Heart left ventricle (tissue), 16 donors: ENCODE measurements around the gene PEX13. TPM values are rescaled to one million over a fixed set of nuclear protein-coding genes. Genes with fewer than 3 reads are reported as not detected.
"Not testable (repeated sequence)": the region's sequence is repeated elsewhere in the genome, so short reads cannot be mapped to it uniquely, and the experiment has no call there.

Experiments
- ATAC-seq, 4 donors: fragments of 200-7000 bp; cut with Tn5 transposase; one replicate each; pipeline ENCODE4 v1.9.1; 2020 to 2022; ENCODE audit warnings: moderate library complexity in 4 of 4, mild to moderate bottlenecking in 3 of 4, moderate number of reproducible peaks in 1 of 4
- DNase-seq, 5 donors: peaks; one replicate each; pipeline ENCODE4 v3.0.0-alpha.2; 2020
- H3K27ac ChIP-seq, 12 donors: fragments of 200-600 bp; sonication (generic) in 4 of 12; one replicate each; pipeline versions ENCODE4 v1.5.0 to v1.8.0; 2016 to 2022; ENCODE audit warnings: mild to moderate bottlenecking in 2 of 12
- H3K27me3 ChIP-seq, 9 donors: fragments of 200-600 bp; sonication (generic) in 2 of 9; one replicate each; pipeline versions ENCODE4 v1.5.1 to v1.8.0; 2016 to 2022; ENCODE audit warnings: mild to moderate bottlenecking in 3 of 9
- H3K36me3 ChIP-seq, 9 donors: fragments of 200-600 bp; sonication (generic) in 2 of 9; one replicate each; pipeline versions ENCODE4 v1.5.0 to v1.8.0; 2018 to 2022; ENCODE audit warnings: mild to moderate bottlenecking in 2 of 9
- H3K4me1 ChIP-seq, 12 donors: fragments of 200-600 bp; sonication (generic) in 4 of 12; one replicate each; pipeline versions ENCODE4 v1.5.0 to v1.8.0; 2016 to 2022; ENCODE audit warnings: mild to moderate bottlenecking in 3 of 12
- H3K4me3 ChIP-seq, 12 donors: fragments of 200-600 bp; sonication (generic) in 4 of 12; one replicate each; pipeline versions ENCODE4 v1.5.0 to v1.8.0; 2017 to 2022; ENCODE audit warnings: mild to moderate bottlenecking in 9 of 12, moderate library complexity in 4 of 12
- H3K9me3 ChIP-seq, 12 donors: fragments of 200-600 bp; sonication (generic) in 4 of 12; one replicate each; pipeline versions ENCODE4 v1.5.0 to v1.8.0; 2016 to 2022; ENCODE audit warnings: mild to moderate bottlenecking in 1 of 12
- POLR2A ChIP-seq, 2 donors: fragments of 450-650 bp; IDR thresholded peaks; one replicate each; pipeline ENCODE4 v1.6.1; 2017; ENCODE audit warnings: antibody characterized with exemption in 2 of 2, mild to moderate bottlenecking in 2 of 2, moderate library complexity in 2 of 2
- WGBS, 4 donors: extraction: QIAGEN DNeasy Blood & Tissue Kit in 2 of 4; methylation state at CpG; one replicate each; pipeline versions ENCODE4 v1.1.5 to v1.1.7; 2013 to 2018; 5-methylcytosine and 5-hydroxymethylcytosine counted together
- intact Hi-C, 10 donors: fragments of 100-400 bp; cut with DNase I; formaldehyde crosslinking; loops; one replicate each; pipeline versions ENCODE4 v1.11.1 to v1.14.2; 2022
- polyA plus RNA-seq, 2 donors: library from polyadenylated mRNA; stranded (reverse); fragments of 200-250 nt; gene quantifications; one replicate each; pipeline ENCODE4 v1.2.3, GENCODE V29; 2013
- total RNA-seq, 9 donors: library from RNA; depleted of rRNA in 2 of 9; stranded (reverse); fragments of >200 nt in 2 of 9; fragmentation: NEBNext Ultra II Directional in 3 of 9; extraction: Animal tissue kit (Norgen Biotek cat#: 25700) in 3 of 9; gene quantifications; one replicate each; pipeline versions ENCODE4 v1.1.0 to v1.2.4, GENCODE V29; 2016 to 2023
- TF ChIP-seq, protein P1 (sequence below), 12 donors: fragments of 200-600 bp; sonication (generic) in 4 of 12; IDR thresholded peaks; one replicate each; pipeline versions ENCODE4 v1.5.0 to v1.8.0; 2018 to 2022; ENCODE audit warnings: antibody characterized with exemption in 12 of 12, mild to moderate bottlenecking in 5 of 12
- donor health status: ischemic (EF 13 %, LVEDD 7.1; RV severe dilation, severe dysfunction).
- donor health status: healthy with polysubstance abuse.
- donor health status: DM: no; HTN: yes; CAD: no.
- donor health status: DM: no; HTN: no; CAD: no.
- donor health status: ischemic (EF 25% LVEDD 6.9; RV normal size, moderate dysfunction).
- donor health status: ischemic (EF 25% LVEDD 5.7; RV mildly dilated, moderate dysfunction).
- donor health status: healthy.
- donor health status: DM: yes; HTN: yes; CAD: no.
- donor health status: ischemic (EF 35%, LVEDD 5.7; RV mildly dilated, moderate dysfunction).
- donor health status: nonischemic (EF 11% LVEDD 7.7; RV severe dilation, severe dysfunction).
- donor health status: DM: yes; HTN: yes; CAD: no.
- donor health status: PGD.
- donor health status: ischemic (EF 29% LVEDD 5.4; RV normal size, mild dysfunction).
- donor health status: nonischemic (EF 23%, LVEDD 6.1; RV moderate dilation, normal function).

The PEX13 gene
- total and polyA plus RNA-seq, 11 donors = 11.7 to 27.6 (median 23.8) TPM

DNA sequence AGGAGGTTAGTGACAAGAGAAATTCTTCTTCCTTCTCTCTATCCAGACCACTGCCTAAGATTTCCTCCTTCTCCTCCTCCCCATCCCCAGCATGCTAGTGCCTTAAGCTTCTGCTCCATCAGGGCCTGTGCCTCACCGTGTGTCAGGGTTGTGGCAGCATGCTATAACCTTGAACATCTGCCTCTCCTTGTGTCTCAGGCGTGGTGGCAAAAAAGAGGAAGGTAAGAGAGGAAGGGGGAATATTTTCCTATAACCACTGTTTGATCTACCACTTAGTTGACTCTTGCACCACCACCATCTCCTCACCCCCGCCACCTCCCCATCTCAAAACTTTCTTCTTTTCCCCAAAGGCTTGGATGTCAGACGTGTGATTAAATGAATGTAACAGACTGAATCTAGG, 38.3 kb upstream of the PEX13 start:
- H3K27me3 ChIP-seq = no peaks in the 10 kb centered on the region
- no peak for DNase-seq
- H3K9me3 ChIP-seq = no peaks in the 10 kb centered on the region
- no peak for ATAC-seq
- intact Hi-C loops = no loop called here
- H3K4me1 ChIP-seq = peaks cover 0 to 3% (median 0%) of the 10 kb centered on the region in 12 donors
- no peak overlapping the region for H3K4me3 ChIP-seq
- no peak overlapping the region for H3K27ac ChIP-seq
- TF ChIP-seq, protein P1, sequence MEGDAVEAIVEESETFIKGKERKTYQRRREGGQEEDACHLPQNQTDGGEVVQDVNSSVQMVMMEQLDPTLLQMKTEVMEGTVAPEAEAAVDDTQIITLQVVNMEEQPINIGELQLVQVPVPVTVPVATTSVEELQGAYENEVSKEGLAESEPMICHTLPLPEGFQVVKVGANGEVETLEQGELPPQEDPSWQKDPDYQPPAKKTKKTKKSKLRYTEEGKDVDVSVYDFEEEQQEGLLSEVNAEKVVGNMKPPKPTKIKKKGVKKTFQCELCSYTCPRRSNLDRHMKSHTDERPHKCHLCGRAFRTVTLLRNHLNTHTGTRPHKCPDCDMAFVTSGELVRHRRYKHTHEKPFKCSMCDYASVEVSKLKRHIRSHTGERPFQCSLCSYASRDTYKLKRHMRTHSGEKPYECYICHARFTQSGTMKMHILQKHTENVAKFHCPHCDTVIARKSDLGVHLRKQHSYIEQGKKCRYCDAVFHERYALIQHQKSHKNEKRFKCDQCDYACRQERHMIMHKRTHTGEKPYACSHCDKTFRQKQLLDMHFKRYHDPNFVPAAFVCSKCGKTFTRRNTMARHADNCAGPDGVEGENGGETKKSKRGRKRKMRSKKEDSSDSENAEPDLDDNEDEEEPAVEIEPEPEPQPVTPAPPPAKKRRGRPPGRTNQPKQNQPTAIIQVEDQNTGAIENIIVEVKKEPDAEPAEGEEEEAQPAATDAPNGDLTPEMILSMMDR (IDR thresholded peaks at IDR 0.05) = no peak
- no peak for TF ChIP-seq POLR2A (IDR thresholded peaks at IDR 0.05)
- WGBS, 4 donors = 85 to 92% (median 88%) methylated on average over 4 of the region's 4 CpGs
- H3K36me3 ChIP-seq = no peaks in the 10 kb centered on the region

GRCh38 chr2:60980071-60980815, 37.3 kb upstream of the PEX13 start:
- Histone ChIP-seq H3K4me1 (peaks cover 0 to 6% (median 0%) of the 10 kb centered on the region in 12 donors), H3K27me3 (no peaks in the 10 kb centered on the region), H3K36me3 (no peaks in the 10 kb centered on the region), H3K4me3 (no peak overlapping the region), H3K9me3 (no peaks in the 10 kb centered on the region), H3K27ac (no peak overlapping the region)
- 81 to 84% (median 83%) methylated on average over 3 of the region's 3 CpGs for WGBS, 4 donors
- DNase-seq (no peak), ATAC-seq (no peak)
- TF ChIP-seq POLR2A (IDR thresholded peaks at IDR 0.05) = no peak
- TF ChIP-seq, protein P1 (IDR thresholded peaks at IDR 0.05) = no peak
- intact Hi-C loops = no loop called here

GRCh38 chr2:60982066-60982465, 35.5 kb upstream of the PEX13 start:
- ATAC-seq, H3K27me3 ChIP-seq, H3K4me1 ChIP-seq, H3K9me3 ChIP-seq, H3K4me3 ChIP-seq, H3K36me3 ChIP-seq, intact Hi-C loops, DNase-seq, H3K27ac ChIP-seq: not testable (repeated sequence)
- 94 to 98% (median 97%) methylated on average over 3 of the region's 3 CpGs for WGBS, 4 donors

GRCh38 chr2:60984720-60985119, 32.8 kb upstream of the PEX13 start:
- Histone ChIP-seq H3K4me3 (no peak overlapping the region), H3K27ac (no peak overlapping the region), H3K4me1 (peaks cover 0 to 9% (median 0%) of the 10 kb centered on the region in 12 donors), H3K27me3 (no peaks in the 10 kb centered on the region), H3K36me3 (no peaks in the 10 kb centered on the region), H3K9me3 (no peaks in the 10 kb centered on the region)
- DNase-seq (no peak), ATAC-seq (no peak)
- 81 to 92% (median 88%) methylated on average over 1 of the region's 1 CpG for WGBS, 4 donors
- no peak for TF ChIP-seq POLR2A (IDR thresholded peaks at IDR 0.05)
- TF ChIP-seq, protein P1 (IDR thresholded peaks at IDR 0.05) = no peak
- intact Hi-C loops = no loop called here

DNA sequence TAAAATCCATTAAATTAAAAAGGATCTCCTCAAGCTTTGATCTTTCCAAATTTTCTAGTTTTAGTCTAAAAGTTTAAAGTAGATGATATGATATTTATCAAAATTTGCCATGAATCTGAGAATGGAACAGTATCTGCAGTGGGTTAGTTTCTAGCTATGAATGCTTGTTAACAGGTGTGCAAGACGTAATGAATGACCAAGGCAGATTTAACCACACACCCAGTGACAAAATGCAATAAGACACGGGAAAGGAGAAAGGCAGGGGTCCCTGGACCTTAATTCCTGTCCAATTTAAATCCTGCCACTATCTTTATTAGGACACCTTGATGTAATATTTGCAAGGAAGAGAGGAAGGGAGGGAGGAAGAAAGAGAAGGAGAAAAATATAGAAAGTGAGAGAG, 30.5 kb upstream of the PEX13 start:
- H3K4me1 ChIP-seq = peaks cover 0 to 8% (median 0%) of the 10 kb centered on the region in 12 donors
- intact Hi-C loops = no loop called here
- H3K9me3 ChIP-seq = peaks cover 0 to 12% (median 6%) of the 10 kb centered on the region in 12 donors
- H3K27ac ChIP-seq = no peak overlapping the region
- no peak for DNase-seq
- H3K36me3 ChIP-seq = peaks cover 0 to 9% (median 0%) of the 10 kb centered on the region in 9 donors
- no peaks in the 10 kb centered on the region for H3K27me3 ChIP-seq
- no peak overlapping the region for H3K4me3 ChIP-seq
- no peak for ATAC-seq
- WGBS, 4 donors = 83 to 91% (median 87%) methylated on average over 2 of the region's 2 CpGs
- no peak for TF ChIP-seq POLR2A (IDR thresholded peaks at IDR 0.05)
- TF ChIP-seq, protein P1 (IDR thresholded peaks at IDR 0.05) = no peak

- H3K36me3 ChIP-seq, H3K4me3 ChIP-seq, H3K4me1 ChIP-seq, DNase-seq, H3K27ac ChIP-seq, ATAC-seq, intact Hi-C loops, H3K27me3 ChIP-seq: not testable (repeated sequence)
- WGBS, 4 donors = 85 to 91% (median 88%) methylated on average over 8 of the region's 8 CpGs
- H3K9me3 ChIP-seq = peaks cover 0 to 18% (median 8%) of the 10 kb centered on the region in 12 donors
Observed at GRCh38 chr2:60987656-60988055, 29.9 kb upstream of the PEX13 start.
